ENCODE data around the gene TCF7L1. TPM values are rescaled to one million over a fixed set of nuclear protein-coding genes. Genes with fewer than 3 reads are reported as not detected.
A peak's percentile ranks its signal among the peaks of the same experiment; 100 is the strongest.

Gene TCF7L1
- total RNA-seq, 6 experiments from 2014 or later, result 1.2 to 8.8 (median 3.7) TPM

GRCh38 chr2:85237849-85238565 lies 104.8 kb downstream of the TCF7L1 start:
- no peaks in the 10 kb centered on the region for H3K9me3 ChIP-seq
- intact Hi-C loops (cut with DNase I), result no loop called here
- H3K27ac ChIP-seq, result no peak overlapping the region
- WGBS (ENCODE audit: insufficient coverage, low coverage, low lambda C conversion rate, missing lambda C conversion rate), result 78% methylated on average over 14 of the region's 26 CpGs
- ATAC-seq (peak in 1 of 4 donors; percentile 19), DNase-seq (no peak)
- no peaks in the 10 kb centered on the region for H3K36me3 ChIP-seq
- H3K4me1 ChIP-seq, result peaks cover 0 to 4% (median 0%) of the 10 kb centered on the region in 4 donors
- no peak overlapping the region for H3K4me3 ChIP-seq
- no peaks in the 10 kb centered on the region for H3K27me3 ChIP-seq
- TF ChIP-seq, protein P1, sequence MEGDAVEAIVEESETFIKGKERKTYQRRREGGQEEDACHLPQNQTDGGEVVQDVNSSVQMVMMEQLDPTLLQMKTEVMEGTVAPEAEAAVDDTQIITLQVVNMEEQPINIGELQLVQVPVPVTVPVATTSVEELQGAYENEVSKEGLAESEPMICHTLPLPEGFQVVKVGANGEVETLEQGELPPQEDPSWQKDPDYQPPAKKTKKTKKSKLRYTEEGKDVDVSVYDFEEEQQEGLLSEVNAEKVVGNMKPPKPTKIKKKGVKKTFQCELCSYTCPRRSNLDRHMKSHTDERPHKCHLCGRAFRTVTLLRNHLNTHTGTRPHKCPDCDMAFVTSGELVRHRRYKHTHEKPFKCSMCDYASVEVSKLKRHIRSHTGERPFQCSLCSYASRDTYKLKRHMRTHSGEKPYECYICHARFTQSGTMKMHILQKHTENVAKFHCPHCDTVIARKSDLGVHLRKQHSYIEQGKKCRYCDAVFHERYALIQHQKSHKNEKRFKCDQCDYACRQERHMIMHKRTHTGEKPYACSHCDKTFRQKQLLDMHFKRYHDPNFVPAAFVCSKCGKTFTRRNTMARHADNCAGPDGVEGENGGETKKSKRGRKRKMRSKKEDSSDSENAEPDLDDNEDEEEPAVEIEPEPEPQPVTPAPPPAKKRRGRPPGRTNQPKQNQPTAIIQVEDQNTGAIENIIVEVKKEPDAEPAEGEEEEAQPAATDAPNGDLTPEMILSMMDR (IDR thresholded peaks at IDR 0.05), result no peak
- no peak for TF ChIP-seq POLR2A (IDR thresholded peaks at IDR 0.05)

DNA sequence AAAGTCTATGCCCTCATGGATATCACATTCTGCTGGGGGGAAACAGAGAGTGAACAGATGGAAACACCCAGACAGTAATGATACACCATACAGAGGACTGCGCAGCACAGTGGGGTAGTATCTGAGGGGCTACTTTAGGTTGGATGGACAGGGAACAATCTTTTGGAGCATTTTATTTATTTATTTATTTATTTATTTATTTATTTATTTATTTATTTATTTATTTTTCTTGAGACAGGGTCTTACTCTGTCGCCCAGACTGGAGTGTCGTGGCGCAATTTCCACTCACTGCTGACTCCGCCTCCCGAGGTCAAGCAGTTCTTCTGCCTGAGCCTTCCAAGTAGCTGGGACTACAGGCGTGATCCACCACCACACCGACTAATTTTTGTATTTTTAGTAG lies 105.4 kb downstream of the TCF7L1 start:
- H3K27ac ChIP-seq, result no peak overlapping the region
- WGBS (ENCODE audit: insufficient coverage, low coverage, low lambda C conversion rate, missing lambda C conversion rate), result 89% methylated on average over 8 of the region's 8 CpGs
- H3K4me3 ChIP-seq, result no peak overlapping the region
- H3K9me3 ChIP-seq, result no peaks in the 10 kb centered on the region
- no peaks in the 10 kb centered on the region for H3K36me3 ChIP-seq
- no peaks in the 10 kb centered on the region for H3K27me3 ChIP-seq
- H3K4me1 ChIP-seq, result peaks cover 0 to 4% (median 0%) of the 10 kb centered on the region in 4 donors
- ATAC-seq (no peak), DNase-seq (no peak)
- TF ChIP-seq, protein P1 (IDR thresholded peaks at IDR 0.05), result no peak
- no peak for TF ChIP-seq POLR2A (IDR thresholded peaks at IDR 0.05)
- intact Hi-C loops (cut with DNase I), result no loop called here

- 100% methylated on average over 1 of the region's 3 CpGs for WGBS (ENCODE audit: insufficient coverage, low coverage, low lambda C conversion rate, missing lambda C conversion rate)
- no peak for DNase-seq
Observed at GRCh38 chr2:85239102-85239501, 105.9 kb downstream of the TCF7L1 start.

DNA sequence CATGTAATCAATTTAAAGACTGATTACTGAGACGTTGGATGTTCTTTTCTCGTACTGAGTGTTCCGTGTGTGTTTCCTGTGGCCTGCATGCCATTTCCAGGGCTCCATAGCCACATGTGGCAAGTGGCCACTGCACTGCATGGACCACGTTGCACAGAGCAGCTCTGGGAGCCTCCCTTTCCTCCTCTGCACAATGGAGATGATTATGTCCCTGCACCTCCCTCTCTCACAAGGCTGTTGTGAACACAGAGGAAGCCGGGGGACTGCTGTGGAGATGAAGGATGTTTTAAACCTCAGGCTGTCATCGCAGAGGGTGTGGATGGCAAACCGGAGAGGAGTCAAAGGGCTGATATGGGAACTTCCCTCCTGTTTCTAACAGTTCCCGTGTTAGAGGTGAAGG lies 106.9 kb downstream of the TCF7L1 start:
- Histone ChIP-seq H3K36me3 (no peaks in the 10 kb centered on the region), H3K4me3 (no peak overlapping the region), H3K27me3 (no peaks in the 10 kb centered on the region), H3K4me1 (peaks cover 0 to 4% (median 0%) of the 10 kb centered on the region in 4 donors), H3K27ac (no peak overlapping the region), H3K9me3 (no peaks in the 10 kb centered on the region)
- TF ChIP-seq, protein P1 (IDR thresholded peaks at IDR 0.05), result no peak
- no peak for TF ChIP-seq POLR2A (IDR thresholded peaks at IDR 0.05)
- intact Hi-C loops (cut with DNase I), result no loop called here
- ATAC-seq (peak; percentile 38 to 60 (median 46)), DNase-seq (no peak)
- WGBS (ENCODE audit: insufficient coverage, low coverage, low lambda C conversion rate, missing lambda C conversion rate), result 39% methylated on average over 5 of the region's 8 CpGs

More at GRCh38 chr2:85239102-85239501, 105.9 kb downstream of the TCF7L1 start:
- intact Hi-C loops (cut with DNase I), result no loop called here
- Histone ChIP-seq H3K27ac (no peak overlapping the region), H3K4me1 (peaks cover 0 to 4% (median 0%) of the 10 kb centered on the region in 4 donors), H3K27me3 (no peaks in the 10 kb centered on the region), H3K36me3 (no peaks in the 10 kb centered on the region), H3K9me3 (no peaks in the 10 kb centered on the region), H3K4me3 (no peak overlapping the region)
- no peak for ATAC-seq
- no peak for TF ChIP-seq POLR2A (IDR thresholded peaks at IDR 0.05)
- TF ChIP-seq, protein P1 (IDR thresholded peaks at IDR 0.05), result no peak

Data from right lobe of liver (tissue), 6 donors.